Fibroblast of lung (primary cell): ENCODE measurements around the gene SLC22A23. TPM values are rescaled to one million over a fixed set of nuclear protein-coding genes. Genes with fewer than 3 reads are reported as not detected.

Experiments used
- DNase-seq, 2 donors: peaks; one replicate each; pipeline versions ENCODE4 v3.0.0 to v3.0.0-alpha.2; 2010; ENCODE audit warnings: low read depth in 2 of 2
- H2AFZ ChIP-seq: 2 replicates; pipeline ENCODE4 v1.5.1; 2012; ENCODE audit warnings: low read length, control low read depth, inconsistent platforms
- H3K27ac ChIP-seq: 2 replicates; pipeline ENCODE4 v1.5.1; 2011; ENCODE audit warnings: low read length, control low read depth; ENCODE audit not compliant: insufficient read depth
- H3K27me3 ChIP-seq: 2 replicates; pipeline ENCODE4 v1.5.1; 2011; ENCODE audit warnings: mild to moderate bottlenecking, low read length; ENCODE audit not compliant: control insufficient read depth, insufficient read depth
- H3K36me3 ChIP-seq: 2 replicates; pipeline ENCODE4 v1.5.1; 2011; ENCODE audit warnings: low read length; ENCODE audit not compliant: control insufficient read depth, insufficient read depth
- H3K4me1 ChIP-seq: 2 replicates; pipeline ENCODE4 v1.5.1; 2011; ENCODE audit warnings: low read length; ENCODE audit not compliant: control insufficient read depth, insufficient read depth; ENCODE audit errors: extremely low read depth
- H3K4me2 ChIP-seq: 2 replicates; pipeline ENCODE4 v1.5.1; 2011; ENCODE audit warnings: low read length, control low read depth; ENCODE audit not compliant: insufficient read depth; ENCODE audit errors: extremely low read depth
- H3K4me3 ChIP-seq, 4 experiments: fragments of 200-600 bp in 1 of 4; sonication (generic) in 1 of 4; replicated peaks in 1 of 4; 2 replicates each; pipeline ENCODE4 v1.5.1; 2011 to 2016; ENCODE audit warnings: low read length in 4 of 4, low read depth in 3 of 4, mild to moderate bottlenecking in 3 of 4, control low read depth in 2 of 4, inconsistent platforms in 1 of 4, mixed read lengths in 1 of 4; ENCODE audit not compliant: insufficient read depth in 1 of 4; ENCODE audit errors: control extremely low read depth in 1 of 4
- H3K79me2 ChIP-seq: 2 replicates; pipeline ENCODE4 v1.5.1; 2012; ENCODE audit warnings: mild to moderate bottlenecking, low read length, inconsistent platforms; ENCODE audit not compliant: control insufficient read depth, insufficient read depth
- H3K9ac ChIP-seq: 2 replicates; pipeline ENCODE4 v1.5.1; 2011; ENCODE audit warnings: mild to moderate bottlenecking, low read length, control low read depth; ENCODE audit not compliant: insufficient read depth
- H3K9me3 ChIP-seq: 2 replicates; pipeline ENCODE4 v1.5.1; 2012; ENCODE audit warnings: low read depth, low read length; ENCODE audit not compliant: control insufficient read depth, insufficient read depth
- H4K20me1 ChIP-seq: 2 replicates; pipeline ENCODE4 v1.5.1; 2011; ENCODE audit warnings: low read length; ENCODE audit not compliant: control insufficient read depth, insufficient read depth; ENCODE audit errors: extremely low read depth
- CTCF ChIP-seq, 2 donors: IDR thresholded peaks in 1 of 2; conservative IDR thresholded peaks in 1 of 2; 1 replicate in 1 of 2; 2 replicates in 1 of 2; pipeline ENCODE4 v1.5.1; 2011 to 2012; ENCODE audit warnings: low read length in 2 of 2, control low read depth in 1 of 2, inconsistent platforms in 1 of 2, low read depth in 1 of 2, mild to moderate bottlenecking in 1 of 2
- EZH2 ChIP-seq: IDR thresholded peaks from 2 replicates; pipeline ENCODE4 v1.5.1; 2012; ENCODE audit warnings: low read length, control low read depth, mild to moderate bottlenecking; ENCODE audit errors: missing control alignments
- polyA plus RNA-seq, 2 donors: library from polyadenylated mRNA; depleted of rRNA in 1 of 2; stranded (reverse) in 1 of 2; unstranded in 1 of 2; fragments of >200 nt; gene quantifications; 2 replicates each; pipeline ENCODE4 v1.2.1, GENCODE V29; 2011 to 2012; ENCODE audit warnings: missing spikeins in 1 of 2
- total RNA-seq: library from RNA; depleted of rRNA; stranded (reverse); fragments of >200 nt; gene quantifications from 2 replicates; pipeline ENCODE4 v1.2.1, GENCODE V29; 2014

SLC22A23 gene
- total and polyA plus RNA-seq, 2 donors (not counting 1 experiment from before 2014, with no cell fraction given) = 0.37 to 3.0 TPM

GRCh38 chr6:3233321-3233720 lies 223.5 kb downstream of the SLC22A23 start:
- Histone ChIP-seq H3K27ac (no peak overlapping the region), H3K9ac (no peak overlapping the region), H3K4me3 (no peak overlapping the region), H3K79me2 (no peaks in the 10 kb centered on the region), H3K36me3 (no peaks in the 10 kb centered on the region), H3K9me3 (no peaks in the 10 kb centered on the region), H3K27me3 (peaks cover 62% of the 10 kb centered on the region), H3K4me2 (no peak overlapping the region), H3K4me1 (peaks cover 5% of the 10 kb centered on the region), H2AFZ (no peak overlapping the region), H4K20me1 (no peaks in the 10 kb centered on the region)
- no peak for TF ChIP-seq CTCF (conservative IDR thresholded peaks at IDR 0.05 in 1 of 2, IDR thresholded peaks at IDR 0.05 in 1 of 2; ENCODE audit: low read depth in 1 of 2, low read length in 2 of 2)
- no peak for TF ChIP-seq EZH2
- DNase-seq = no peak

- no peak overlapping the region for H3K27ac ChIP-seq
- no peak overlapping the region for H3K9ac ChIP-seq
- no peak for DNase-seq
- no peak for TF ChIP-seq CTCF (conservative IDR thresholded peaks at IDR 0.05 in 1 of 2, IDR thresholded peaks at IDR 0.05 in 1 of 2; ENCODE audit: low read depth in 1 of 2, low read length in 2 of 2)
- TF ChIP-seq EZH2 = peak; percentile 36
- no peak overlapping the region for H2AFZ ChIP-seq
- peak overlapping the region; percentile 91 for H3K4me2 ChIP-seq
- H4K20me1 ChIP-seq = no peaks in the 10 kb centered on the region
- peak overlapping the region; percentile 47 to 75 (median 54) for H3K4me3 ChIP-seq
- H3K9me3 ChIP-seq = no peaks in the 10 kb centered on the region
- no peaks in the 10 kb centered on the region for H3K36me3 ChIP-seq
- no peaks in the 10 kb centered on the region for H3K79me2 ChIP-seq
- peaks cover 5% of the 10 kb centered on the region for H3K4me1 ChIP-seq
- H3K27me3 ChIP-seq = peaks cover 65% of the 10 kb centered on the region
These were observed 224.6 kb downstream of the SLC22A23 start for GRCh38 chr6:3232017-3232945.

- Histone ChIP-seq H4K20me1 (no peaks in the 10 kb centered on the region), H3K27ac (no peak overlapping the region), H3K36me3 (no peaks in the 10 kb centered on the region), H3K9ac (peak overlapping the region; percentile 43), H3K27me3 (peaks cover 74% of the 10 kb centered on the region), H3K9me3 (no peaks in the 10 kb centered on the region), H3K4me1 (peaks cover 8% of the 10 kb centered on the region), H3K79me2 (no peaks in the 10 kb centered on the region), H3K4me2 (peak overlapping the region; percentile 91), H3K4me3 (peak overlapping the region; percentile 47 to 75 (median 54)), H2AFZ (peak overlapping the region; percentile 67)
- peak; percentile 74 to 78 for DNase-seq
- no peak for TF ChIP-seq CTCF (conservative IDR thresholded peaks at IDR 0.05 in 1 of 2, IDR thresholded peaks at IDR 0.05 in 1 of 2; ENCODE audit: low read depth in 1 of 2, low read length in 2 of 2)
- TF ChIP-seq EZH2 = peak; percentile 46
These were observed 225.4 kb downstream of the SLC22A23 start for GRCh38 chr6:3231247-3232016.
